ENCODE measurements around the gene DCDC1.

GRCh38 chr11:31419138-31419537 is 49.6 kb upstream of the DCDC1 start:
- TF ChIP-seq, protein P1, sequence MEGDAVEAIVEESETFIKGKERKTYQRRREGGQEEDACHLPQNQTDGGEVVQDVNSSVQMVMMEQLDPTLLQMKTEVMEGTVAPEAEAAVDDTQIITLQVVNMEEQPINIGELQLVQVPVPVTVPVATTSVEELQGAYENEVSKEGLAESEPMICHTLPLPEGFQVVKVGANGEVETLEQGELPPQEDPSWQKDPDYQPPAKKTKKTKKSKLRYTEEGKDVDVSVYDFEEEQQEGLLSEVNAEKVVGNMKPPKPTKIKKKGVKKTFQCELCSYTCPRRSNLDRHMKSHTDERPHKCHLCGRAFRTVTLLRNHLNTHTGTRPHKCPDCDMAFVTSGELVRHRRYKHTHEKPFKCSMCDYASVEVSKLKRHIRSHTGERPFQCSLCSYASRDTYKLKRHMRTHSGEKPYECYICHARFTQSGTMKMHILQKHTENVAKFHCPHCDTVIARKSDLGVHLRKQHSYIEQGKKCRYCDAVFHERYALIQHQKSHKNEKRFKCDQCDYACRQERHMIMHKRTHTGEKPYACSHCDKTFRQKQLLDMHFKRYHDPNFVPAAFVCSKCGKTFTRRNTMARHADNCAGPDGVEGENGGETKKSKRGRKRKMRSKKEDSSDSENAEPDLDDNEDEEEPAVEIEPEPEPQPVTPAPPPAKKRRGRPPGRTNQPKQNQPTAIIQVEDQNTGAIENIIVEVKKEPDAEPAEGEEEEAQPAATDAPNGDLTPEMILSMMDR (conservative IDR thresholded peaks at IDR 0.05) = no peak
- TF ChIP-seq EZH2 (IDR thresholded peaks at IDR 0.05; ENCODE audit: low read depth) = no peak
